ENCODE measurements around the gene TBC1D16. TPM values are rescaled to one million over a fixed set of nuclear protein-coding genes. Genes with fewer than 3 reads are reported as not detected.

Gene TBC1D16
- total RNA-seq, 6 experiments from 2014 or later: 5.8 to 21.0 (median 14.4) TPM

DNA sequence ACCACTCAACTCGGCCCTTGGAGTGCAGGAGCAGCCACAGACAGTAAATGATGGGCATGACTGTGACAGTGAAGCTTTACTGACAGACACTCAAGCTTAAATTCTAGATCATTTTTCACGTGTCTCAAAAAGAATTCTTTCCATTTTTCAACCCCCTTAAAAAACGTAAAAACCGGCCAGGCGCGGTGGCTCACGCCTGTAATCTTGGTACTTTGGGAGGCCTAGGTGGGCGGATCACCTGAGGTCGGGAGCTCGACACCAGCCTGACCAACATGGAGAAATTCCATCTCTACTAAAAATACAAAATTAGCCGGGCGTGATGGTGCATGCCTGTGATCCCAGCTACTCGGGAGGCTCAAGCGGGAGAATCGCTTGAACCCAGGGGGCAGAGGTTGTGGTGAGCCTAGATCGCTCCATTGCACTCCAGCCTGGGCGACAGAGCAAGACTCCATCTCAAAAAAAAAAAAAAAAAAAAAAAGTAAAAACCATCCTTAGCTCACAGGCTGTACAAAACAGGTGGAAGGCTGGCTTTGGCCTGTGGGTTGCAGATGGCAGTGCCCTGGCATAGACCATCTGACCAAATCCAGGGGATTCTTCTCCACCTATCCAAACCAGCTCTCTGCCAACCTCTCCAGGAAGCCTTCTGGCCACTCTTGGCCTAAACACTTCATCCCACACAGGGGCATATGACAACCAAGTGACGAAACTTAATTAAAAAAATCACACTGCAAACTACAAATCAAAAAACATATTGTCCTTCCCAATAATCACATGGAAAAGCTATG, 18.3 kb downstream of the TBC1D16 start:
- Histone ChIP-seq H3K4me1 (peaks cover 0 to 26% (median 12%) of the 10 kb centered on the region in 4 donors), H3K4me3 (no peak overlapping the region), H3K36me3 (peaks cover 0 to 11% (median under 1%) of the 10 kb centered on the region in 4 donors), H3K9me3 (no peaks in the 10 kb centered on the region), H3K27me3 (no peaks in the 10 kb centered on the region), H3K27ac (no peak overlapping the region)
- WGBS (ENCODE audit: insufficient coverage, low coverage, low lambda C conversion rate, missing lambda C conversion rate): 91% methylated on average over 11 of the region's 18 CpGs
- TF ChIP-seq POLR2A (IDR thresholded peaks at IDR 0.05): no peak
- TF ChIP-seq, protein P1, sequence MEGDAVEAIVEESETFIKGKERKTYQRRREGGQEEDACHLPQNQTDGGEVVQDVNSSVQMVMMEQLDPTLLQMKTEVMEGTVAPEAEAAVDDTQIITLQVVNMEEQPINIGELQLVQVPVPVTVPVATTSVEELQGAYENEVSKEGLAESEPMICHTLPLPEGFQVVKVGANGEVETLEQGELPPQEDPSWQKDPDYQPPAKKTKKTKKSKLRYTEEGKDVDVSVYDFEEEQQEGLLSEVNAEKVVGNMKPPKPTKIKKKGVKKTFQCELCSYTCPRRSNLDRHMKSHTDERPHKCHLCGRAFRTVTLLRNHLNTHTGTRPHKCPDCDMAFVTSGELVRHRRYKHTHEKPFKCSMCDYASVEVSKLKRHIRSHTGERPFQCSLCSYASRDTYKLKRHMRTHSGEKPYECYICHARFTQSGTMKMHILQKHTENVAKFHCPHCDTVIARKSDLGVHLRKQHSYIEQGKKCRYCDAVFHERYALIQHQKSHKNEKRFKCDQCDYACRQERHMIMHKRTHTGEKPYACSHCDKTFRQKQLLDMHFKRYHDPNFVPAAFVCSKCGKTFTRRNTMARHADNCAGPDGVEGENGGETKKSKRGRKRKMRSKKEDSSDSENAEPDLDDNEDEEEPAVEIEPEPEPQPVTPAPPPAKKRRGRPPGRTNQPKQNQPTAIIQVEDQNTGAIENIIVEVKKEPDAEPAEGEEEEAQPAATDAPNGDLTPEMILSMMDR (IDR thresholded peaks at IDR 0.05): no peak
- ATAC-seq: no peak
- DNase-seq: no peak
- intact Hi-C loops (cut with DNase I): no loop called here

DNA sequence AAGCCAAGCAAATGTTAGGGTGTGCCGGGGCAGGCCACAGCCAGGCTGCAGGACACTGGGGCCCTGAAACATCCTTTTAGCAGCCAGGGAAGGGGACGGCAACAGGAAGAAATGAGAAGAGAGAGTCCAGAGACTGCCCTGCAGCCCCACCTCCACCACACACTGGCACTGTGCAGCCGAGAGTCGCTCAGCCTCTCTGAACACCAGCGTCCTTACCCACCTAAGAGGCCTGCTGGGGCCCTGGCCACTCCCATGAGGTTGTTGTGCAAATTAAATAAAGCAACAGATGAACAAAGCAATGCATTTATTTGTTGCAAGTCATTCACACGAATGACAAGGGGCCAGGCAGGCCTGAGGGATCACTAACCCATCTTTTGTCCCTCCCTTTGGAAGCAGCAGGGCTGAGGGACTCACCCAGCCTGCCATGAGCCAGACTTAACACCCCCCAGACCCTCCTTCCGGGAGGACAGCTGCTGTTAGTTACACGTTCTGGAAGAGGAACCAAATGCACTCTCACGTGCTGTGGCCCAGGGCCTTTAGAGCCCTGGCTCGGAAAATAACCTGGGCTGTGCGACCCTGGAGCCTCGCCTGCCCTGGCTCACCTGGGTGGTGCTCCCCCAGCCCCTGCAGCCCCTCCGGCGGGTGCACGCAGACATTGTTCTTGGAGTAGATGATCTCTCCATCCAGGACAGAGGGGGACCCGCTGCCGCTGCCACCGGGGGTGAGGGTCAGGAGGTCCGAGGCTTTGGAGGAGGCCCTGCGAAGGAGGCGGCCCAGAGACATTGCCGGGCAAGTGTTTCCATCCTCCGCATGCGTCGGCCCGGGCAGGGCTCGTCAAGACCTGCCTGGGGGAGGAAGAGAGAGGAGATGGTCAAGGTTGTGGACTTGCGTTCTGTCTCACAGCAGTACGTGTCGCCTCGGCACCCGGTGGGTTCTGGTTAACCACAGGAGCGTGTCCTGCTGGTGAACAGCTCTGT, 22.6 kb downstream of the TBC1D16 start:
- Histone ChIP-seq H3K27ac (no peak overlapping the region), H3K36me3 (peaks cover 0 to 18% (median under 1%) of the 10 kb centered on the region in 4 donors), H3K9me3 (no peaks in the 10 kb centered on the region), H3K4me1 (peaks cover 0 to 8% (median 3%) of the 10 kb centered on the region in 4 donors), H3K27me3 (no peaks in the 10 kb centered on the region), H3K4me3 (no peak overlapping the region)
- DNase-seq (peak in 2 of 3 donors; percentile 16 to 49), ATAC-seq (no peak)
- TF ChIP-seq, protein P1 (IDR thresholded peaks at IDR 0.05): no peak
- no peak for TF ChIP-seq POLR2A (IDR thresholded peaks at IDR 0.05)
- intact Hi-C loops (cut with DNase I): loop anchor here in 1 of 2 donors (5.0 kb wide), 1 partner anchor 64 kb away; no protein-coding TSS in a partner anchor
- WGBS (ENCODE audit: insufficient coverage, low coverage, low lambda C conversion rate, missing lambda C conversion rate): 81% methylated on average over 4 of the region's 33 CpGs

DNA sequence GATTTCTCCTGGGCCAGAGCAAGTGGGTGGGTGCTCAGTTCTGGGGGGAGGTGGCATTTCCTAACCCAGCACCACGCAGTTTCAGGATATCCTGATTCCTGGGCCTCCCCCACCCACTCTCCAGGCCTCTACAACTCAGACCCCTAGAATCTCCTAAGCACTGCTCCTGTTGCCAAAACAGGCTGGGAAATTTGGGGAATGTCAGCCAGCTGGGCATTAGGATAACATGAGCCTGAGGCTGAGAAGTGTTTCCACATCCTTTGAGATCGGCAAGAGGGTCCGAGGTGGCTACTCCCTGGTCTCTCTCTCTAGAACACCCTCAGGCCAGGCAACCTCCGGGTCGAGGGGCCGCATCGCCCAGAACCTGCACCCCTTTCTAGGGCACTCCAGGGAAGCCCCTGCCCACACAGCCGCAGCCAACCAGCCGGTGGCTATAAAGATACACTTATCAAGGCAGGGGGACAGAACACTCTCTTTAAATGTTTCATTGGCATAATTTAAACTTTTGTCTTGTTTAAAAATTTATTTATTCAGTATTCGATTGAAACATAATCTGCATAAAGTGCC, 23.6 kb downstream of the TBC1D16 start:
- no peak for ATAC-seq
- H3K36me3 ChIP-seq: peaks cover 0 to 18% (median under 1%) of the 10 kb centered on the region in 4 donors
- no peaks in the 10 kb centered on the region for H3K27me3 ChIP-seq
- H3K4me1 ChIP-seq: peaks cover 0 to 8% (median 3%) of the 10 kb centered on the region in 4 donors
- H3K9me3 ChIP-seq: no peaks in the 10 kb centered on the region
- intact Hi-C loops (cut with DNase I): loop anchor here in 1 of 2 donors (5.0 kb wide), 1 partner anchor 65 kb away; no protein-coding TSS in a partner anchor
- no peak overlapping the region for H3K27ac ChIP-seq
- no peak overlapping the region for H3K4me3 ChIP-seq
- DNase-seq: peak in 1 of 3 donors; percentile 2
- no peak for TF ChIP-seq POLR2A (IDR thresholded peaks at IDR 0.05)
- TF ChIP-seq, protein P1 (IDR thresholded peaks at IDR 0.05): no peak
- 71% methylated on average over 6 of the region's 10 CpGs for WGBS (ENCODE audit: insufficient coverage, low coverage, low lambda C conversion rate, missing lambda C conversion rate)

DNA sequence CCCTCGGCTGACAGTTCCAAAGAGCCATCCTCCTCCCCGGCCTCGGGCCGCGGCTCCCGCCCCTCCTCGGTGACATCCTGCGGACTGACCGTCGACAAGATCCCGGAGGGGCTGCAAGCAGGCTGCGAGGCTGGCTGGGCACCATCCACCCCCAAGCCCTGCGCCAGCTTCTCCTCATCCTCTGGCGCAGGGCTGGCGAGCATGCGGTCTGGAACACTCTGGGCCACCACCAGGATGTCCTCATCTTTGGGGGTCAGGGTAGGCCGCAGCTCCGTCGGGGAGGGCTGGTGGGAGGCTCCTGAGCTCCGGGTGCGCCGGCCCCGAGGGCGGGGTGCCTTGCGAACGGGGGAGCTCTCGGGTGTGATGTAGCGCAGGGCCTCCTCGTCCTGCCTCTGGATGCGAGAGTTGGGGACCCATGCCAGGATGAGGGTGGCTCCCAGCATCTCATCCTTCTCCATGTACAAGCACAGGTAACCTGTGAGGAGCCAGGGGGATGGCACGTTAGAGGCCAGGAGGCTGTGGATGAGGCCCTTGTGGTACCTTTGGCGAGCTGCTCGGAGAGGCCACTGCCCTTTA, 25.3 kb downstream of the TBC1D16 start:
- intact Hi-C loops (cut with DNase I): loop anchor here in 1 of 2 donors (5.0 kb wide), 1 partner anchor 67 kb away; no protein-coding TSS in a partner anchor
- Histone ChIP-seq H3K9me3 (no peaks in the 10 kb centered on the region), H3K27ac (no peak overlapping the region), H3K4me3 (no peak overlapping the region), H3K36me3 (peaks cover 0 to 18% (median under 1%) of the 10 kb centered on the region in 4 donors), H3K4me1 (peaks cover 0 to 12% (median 3%) of the 10 kb centered on the region in 4 donors), H3K27me3 (no peaks in the 10 kb centered on the region)
- TF ChIP-seq POLR2A (IDR thresholded peaks at IDR 0.05): no peak
- TF ChIP-seq, protein P1 (IDR thresholded peaks at IDR 0.05): no peak
- 60% methylated on average over 1 of the region's 33 CpGs for WGBS (ENCODE audit: insufficient coverage, low coverage, low lambda C conversion rate, missing lambda C conversion rate)
- ATAC-seq: no peak
- DNase-seq: no peak

All from right lobe of liver (tissue), 6 donors.